Measurements from ENCODE around the gene SSBP4.

GRCh38 chr19:18386543-18387271 lies 32.5 kb upstream of the SSBP4 start:
- TF ChIP-seq, protein P1, sequence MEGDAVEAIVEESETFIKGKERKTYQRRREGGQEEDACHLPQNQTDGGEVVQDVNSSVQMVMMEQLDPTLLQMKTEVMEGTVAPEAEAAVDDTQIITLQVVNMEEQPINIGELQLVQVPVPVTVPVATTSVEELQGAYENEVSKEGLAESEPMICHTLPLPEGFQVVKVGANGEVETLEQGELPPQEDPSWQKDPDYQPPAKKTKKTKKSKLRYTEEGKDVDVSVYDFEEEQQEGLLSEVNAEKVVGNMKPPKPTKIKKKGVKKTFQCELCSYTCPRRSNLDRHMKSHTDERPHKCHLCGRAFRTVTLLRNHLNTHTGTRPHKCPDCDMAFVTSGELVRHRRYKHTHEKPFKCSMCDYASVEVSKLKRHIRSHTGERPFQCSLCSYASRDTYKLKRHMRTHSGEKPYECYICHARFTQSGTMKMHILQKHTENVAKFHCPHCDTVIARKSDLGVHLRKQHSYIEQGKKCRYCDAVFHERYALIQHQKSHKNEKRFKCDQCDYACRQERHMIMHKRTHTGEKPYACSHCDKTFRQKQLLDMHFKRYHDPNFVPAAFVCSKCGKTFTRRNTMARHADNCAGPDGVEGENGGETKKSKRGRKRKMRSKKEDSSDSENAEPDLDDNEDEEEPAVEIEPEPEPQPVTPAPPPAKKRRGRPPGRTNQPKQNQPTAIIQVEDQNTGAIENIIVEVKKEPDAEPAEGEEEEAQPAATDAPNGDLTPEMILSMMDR (IDR thresholded peaks at IDR 0.05) = no peak
- no peak for TF ChIP-seq POLR2A (IDR thresholded peaks at IDR 0.05)
